Endothelial cell of umbilical vein (primary cell): Measurements from ENCODE around the gene COL21A1. TPM values are rescaled to one million over a fixed set of nuclear protein-coding genes. Genes with fewer than 3 reads are reported as not detected.

Experiments used
- BruUV-seq: library from RNA; stranded (reverse); fragments of 400-500 nt; replicated peaks from 2 replicates; lab custom pipeline; 2021; lab: Mats Ljungman, UMichigan
- CTCF ChIA-PET: fragments of 300-600, 350-600 bp; sonication (Branson Sonifier 250); formaldehyde crosslinking; loops from one replicate; lab custom pipeline; 2021; ENCODE audit warnings: antibody characterized with exemption, inconsistent platforms; lab: Charles Lee
- POLR2A ChIA-PET: fragments of 300-600, 350-600 bp; sonication (Branson Sonifier 250); formaldehyde crosslinking; loops from one replicate; lab custom pipeline; 2021; ENCODE audit warnings: antibody characterized with exemption, inconsistent platforms; lab: Charles Lee
- DNase-seq: peaks from one replicate; pipeline ENCODE4 v3.0.0-alpha.2; 2011; ENCODE audit warnings: low read depth, low spot score
- FAIRE-seq: peaks from 2 replicates; lab custom pipeline; 2011; peaks lifted over from hg19 to GRCh38; lab: Jason Lieb, UNC
- H2AFZ ChIP-seq: 2 replicates; pipeline ENCODE4 v1.6.0; 2012; ENCODE audit warnings: low read depth, low read length, control low read depth, inconsistent platforms
- H3K27ac ChIP-seq: 2 replicates; pipeline ENCODE4 v1.5.1; 2011; ENCODE audit warnings: low read depth, mild to moderate bottlenecking, control low read depth, low read length, moderate library complexity; ENCODE audit not compliant: insufficient read depth
- H3K27me3 ChIP-seq, 2 experiments: 2 replicates each; pipeline versions ENCODE4 v1.6.0 to v1.6.1; 2011; ENCODE audit warnings: low read length in 2 of 2, mixed read lengths in 1 of 2; ENCODE audit not compliant: control insufficient read depth in 2 of 2, insufficient read depth in 2 of 2
- H3K36me3 ChIP-seq, 2 experiments: 2 replicates in 1 of 2; 3 replicates in 1 of 2; pipeline ENCODE4 v1.5.1; 2011; ENCODE audit warnings: low read length in 2 of 2, mild to moderate bottlenecking in 1 of 2, moderate library complexity in 1 of 2; ENCODE audit not compliant: control insufficient read depth in 2 of 2, insufficient read depth in 2 of 2; ENCODE audit errors: extremely low read depth in 1 of 2
- H3K4me1 ChIP-seq: 3 replicates; pipeline ENCODE4 v1.5.1; 2011; ENCODE audit warnings: mild to moderate bottlenecking, low read length; ENCODE audit not compliant: control insufficient read depth, insufficient read depth; ENCODE audit errors: extremely low read depth
- H3K4me2 ChIP-seq: 2 replicates; pipeline ENCODE4 v1.6.1; 2011; ENCODE audit warnings: low read length, control low read depth, mixed read lengths; ENCODE audit not compliant: insufficient read depth
- H3K4me3 ChIP-seq, 3 experiments: fragments of 200-600 bp in 1 of 3; sonication (generic), shearing (Covaris generic) in 1 of 3; replicated peaks in 1 of 3; 2 replicates each; pipeline ENCODE4 v1.5.1; 2011 to 2016; ENCODE audit warnings: control low read depth in 3 of 3, low read length in 3 of 3, mild to moderate bottlenecking in 2 of 3, inconsistent platforms in 1 of 3, low read depth in 1 of 3, moderate library complexity in 1 of 3; ENCODE audit not compliant: insufficient read depth in 1 of 3
- H3K79me2 ChIP-seq: 2 replicates; pipeline ENCODE4 v1.6.0; 2012; ENCODE audit warnings: low read length, inconsistent platforms; ENCODE audit not compliant: control insufficient read depth, insufficient read depth
- H3K9ac ChIP-seq: replicated peaks from 2 replicates; pipeline ENCODE3; 2011; ENCODE audit warnings: low read length, control low read depth; ENCODE audit not compliant: insufficient read depth; ENCODE audit errors: extremely low read depth
- H3K9me1 ChIP-seq: replicated peaks from 3 replicates; pipeline ENCODE4 v1.6.0; 2011; ENCODE audit warnings: mild to moderate bottlenecking, low read length; ENCODE audit not compliant: control insufficient read depth, insufficient read depth; ENCODE audit errors: extremely low read depth
- H3K9me3 ChIP-seq: replicated peaks from 2 replicates; pipeline ENCODE4 v1.5.1; 2012; ENCODE audit warnings: low read length, inconsistent platforms; ENCODE audit not compliant: control insufficient read depth, insufficient read depth
- H4K20me1 ChIP-seq: replicated peaks from 2 replicates; pipeline ENCODE3; 2011; ENCODE audit warnings: mild to moderate bottlenecking, low read length; ENCODE audit not compliant: control insufficient read depth, insufficient read depth; ENCODE audit errors: extremely low read depth
- FOS ChIP-seq: IDR thresholded peaks from 2 replicates; pipeline ENCODE4 v1.6.1; 2011; ENCODE audit warnings: mild to moderate bottlenecking, low read length, moderate library complexity, borderline replicate concordance; ENCODE audit not compliant: insufficient read depth
- GATA2 ChIP-seq: IDR thresholded peaks from 2 replicates; pipeline ENCODE4 v1.7.0; 2011; ENCODE audit warnings: low read depth, mild to moderate bottlenecking, moderate library complexity, mixed read lengths, low read length; ENCODE audit not compliant: insufficient read length, insufficient read depth
- JUN ChIP-seq: IDR thresholded peaks from 2 replicates; pipeline ENCODE4 v1.6.1; 2011; ENCODE audit warnings: borderline replicate concordance, low read depth; ENCODE audit not compliant: insufficient read length, insufficient read depth
- MYC ChIP-seq: IDR thresholded peaks from one replicate; pipeline ENCODE4 v1.6.1; 2011; ENCODE audit warnings: mild to moderate bottlenecking, low read depth, low read length
- POLR2A ChIP-seq: IDR thresholded peaks from 2 replicates; pipeline ENCODE4 v1.6.1; 2012; ENCODE audit warnings: low read depth, mild to moderate bottlenecking, control low read depth, low read length
- POLR2AphosphoS5 ChIP-seq: IDR thresholded peaks from 2 replicates; pipeline ENCODE4 v1.6.1; 2012; ENCODE audit warnings: low read depth, mild to moderate bottlenecking, control low read depth, low read length, moderate library complexity; ENCODE audit not compliant: insufficient read depth
- dilution Hi-C: fragments of 300-500 bp; cut with MboI; formaldehyde crosslinking; loops from one replicate; pipeline ENCODE4 v1.15.0; 2019; ENCODE audit warnings: low sequenced_read_pairs; ENCODE audit not compliant: extremely low pct_ligation_motif_present
- intact Hi-C: fragments of 100-400 bp; cut with micrococcal nuclease; formaldehyde crosslinking; loops from one replicate; pipeline ENCODE4 v1.10.0; 2022
- polyA plus RNA-seq, 4 experiments: library from polyadenylated mRNA; depleted of rRNA in 3 of 4; stranded (reverse) in 3 of 4; unstranded in 1 of 4; fragments of >200 nt; gene quantifications; 2 replicates each; pipeline versions ENCODE4 v1.2.1 to v1.2.3, GENCODE V29; 2011 to 2012; ENCODE audit warnings: missing spikeins in 1 of 4
- total RNA-seq: library from RNA; stranded (reverse); gene quantifications from 2 replicates; pipeline ENCODE4 v1.2.3, GENCODE V29; 2021
- TF ChIP-seq, protein P1 (sequence below), 2 donors: IDR thresholded peaks; 1 replicate in 1 of 2; 2 replicates in 1 of 2; pipeline ENCODE4 v1.5.1; 2011; ENCODE audit warnings: low read length in 2 of 2, mild to moderate bottlenecking in 2 of 2, moderate library complexity in 2 of 2, control low read depth in 1 of 2, inconsistent platforms in 1 of 2, low read depth in 1 of 2; ENCODE audit not compliant: insufficient read depth in 1 of 2; ENCODE audit errors: extremely low read depth in 1 of 2

COL21A1 gene
- total and polyA plus RNA-seq, 2 donors (not counting 3 experiments of a cell fraction or from before 2014, with no cell fraction given) = 0.22 to 1.4 TPM

DNA sequence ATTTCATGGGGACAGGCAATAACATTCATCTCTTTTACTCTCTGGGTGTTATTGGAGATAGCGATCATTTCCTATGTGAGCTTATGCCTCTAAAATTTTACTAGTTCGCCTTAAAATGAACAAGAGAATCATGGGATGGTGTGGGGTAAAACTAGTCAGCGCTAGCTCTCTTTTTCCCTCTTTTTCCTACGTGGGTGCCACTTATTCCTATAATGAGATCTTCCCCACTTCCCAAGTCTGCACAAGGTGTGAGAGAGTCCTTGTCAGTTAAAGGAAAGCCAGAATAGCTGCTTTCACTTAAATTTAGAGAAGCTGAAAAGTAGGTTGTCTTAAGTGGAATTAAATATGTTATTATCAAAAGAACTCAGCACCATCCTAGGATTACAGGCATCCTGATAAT lies 198.8 kb downstream of the COL21A1 start:
- dilution Hi-C loops (no loop called here), intact Hi-C loops (loop anchor here (5.0 kb wide), 1 partner anchor 199 kb away; the partner anchor contains the start of gene COL21A1)
- POLR2A ChIA-PET = interaction anchor here (0.6 kb wide), 1 partner anchor 57 kb away, joined by 3 read pairs; no protein-coding TSS in a partner anchor
- Histone ChIP-seq H3K4me1 (peaks cover 35% of the 10 kb centered on the region), H3K27ac (peak overlapping the region; percentile 41), H3K4me2 (no peak overlapping the region), H3K27me3 (no peaks in the 10 kb centered on the region), H3K9me3 (no peaks in the 10 kb centered on the region), H2AFZ (peak overlapping the region; percentile 20), H3K79me2 (no peaks in the 10 kb centered on the region), H3K36me3 (no peaks in the 10 kb centered on the region), H4K20me1 (no peaks in the 10 kb centered on the region), H3K9me1 (no peaks in the 10 kb centered on the region), H3K4me3 (no peak overlapping the region), H3K9ac (no peak overlapping the region)
- FAIRE-seq = no peak
- DNase-seq = no peak
- no TSS peak for BruUV-seq
- CTCF ChIA-PET = interaction anchor here (0.7 to 1.6 kb wide), 7 partner anchors 10 to 243 kb away, joined by 3 to 8 read pairs (median 4); no protein-coding TSS in a partner anchor
- TF ChIP-seq POLR2AphosphoS5 (no peak), GATA2 (peak; percentile 6)

DNA sequence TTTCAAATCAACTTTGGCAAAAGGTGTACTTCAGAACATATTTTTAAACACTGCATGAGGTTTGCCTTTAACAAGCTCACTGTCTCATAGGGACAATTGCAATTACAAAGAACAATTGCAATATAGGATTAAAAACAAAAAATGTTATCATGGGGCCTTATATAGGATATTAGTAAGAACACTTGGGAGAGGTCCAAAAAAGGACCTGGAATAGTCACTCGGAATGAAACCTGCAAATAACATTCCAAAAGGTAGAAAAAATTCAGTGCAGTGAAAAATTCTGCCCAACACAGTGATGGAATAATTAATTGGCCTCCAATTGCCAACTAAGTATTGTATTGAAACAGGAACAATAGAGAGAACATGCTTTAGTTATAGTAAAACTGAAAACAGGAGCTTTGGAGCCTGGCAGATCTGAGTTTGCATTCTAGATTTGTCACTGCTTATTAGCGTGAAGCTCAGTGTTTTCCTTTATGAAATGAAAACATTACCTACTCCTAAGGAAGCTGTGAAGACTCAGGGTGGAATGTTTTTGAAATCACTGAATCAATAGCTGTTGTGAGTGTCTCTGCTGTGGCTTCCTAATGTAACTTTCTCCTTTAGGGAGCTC lies 199.3 kb downstream of the COL21A1 start:
- DNase-seq (peak; percentile 71), FAIRE-seq (peak; percentile 75)
- Histone ChIP-seq H3K9me3 (no peaks in the 10 kb centered on the region), H4K20me1 (no peaks in the 10 kb centered on the region), H3K9ac (peak overlapping the region; percentile 34), H2AFZ (peak overlapping the region; percentile 80), H3K27me3 (no peaks in the 10 kb centered on the region), H3K4me2 (peak overlapping the region; percentile 61), H3K27ac (peak overlapping the region; percentile 63), H3K36me3 (no peaks in the 10 kb centered on the region), H3K9me1 (no peaks in the 10 kb centered on the region), H3K4me3 (no peak overlapping the region), H3K79me2 (no peaks in the 10 kb centered on the region), H3K4me1 (peaks cover 39% of the 10 kb centered on the region)
- BruUV-seq = no TSS peak
- ChIA-PET CTCF (interaction anchor here (0.7 to 1.6 kb wide), 7 partner anchors 11 to 244 kb away, joined by 3 to 8 read pairs (median 4); no protein-coding TSS in a partner anchor), POLR2A (interaction anchor here (0.6 kb wide), 1 partner anchor 56 kb away, joined by 3 read pairs; no protein-coding TSS in a partner anchor)
- intact Hi-C loops (loop anchor here (2.0 to 5.0 kb wide), 2 partner anchors 199 to 249 kb away; partner anchors contain the start of gene COL21A1), dilution Hi-C loops (no loop called here)
- no peak for TF ChIP-seq FOS
- TF ChIP-seq, protein P1, sequence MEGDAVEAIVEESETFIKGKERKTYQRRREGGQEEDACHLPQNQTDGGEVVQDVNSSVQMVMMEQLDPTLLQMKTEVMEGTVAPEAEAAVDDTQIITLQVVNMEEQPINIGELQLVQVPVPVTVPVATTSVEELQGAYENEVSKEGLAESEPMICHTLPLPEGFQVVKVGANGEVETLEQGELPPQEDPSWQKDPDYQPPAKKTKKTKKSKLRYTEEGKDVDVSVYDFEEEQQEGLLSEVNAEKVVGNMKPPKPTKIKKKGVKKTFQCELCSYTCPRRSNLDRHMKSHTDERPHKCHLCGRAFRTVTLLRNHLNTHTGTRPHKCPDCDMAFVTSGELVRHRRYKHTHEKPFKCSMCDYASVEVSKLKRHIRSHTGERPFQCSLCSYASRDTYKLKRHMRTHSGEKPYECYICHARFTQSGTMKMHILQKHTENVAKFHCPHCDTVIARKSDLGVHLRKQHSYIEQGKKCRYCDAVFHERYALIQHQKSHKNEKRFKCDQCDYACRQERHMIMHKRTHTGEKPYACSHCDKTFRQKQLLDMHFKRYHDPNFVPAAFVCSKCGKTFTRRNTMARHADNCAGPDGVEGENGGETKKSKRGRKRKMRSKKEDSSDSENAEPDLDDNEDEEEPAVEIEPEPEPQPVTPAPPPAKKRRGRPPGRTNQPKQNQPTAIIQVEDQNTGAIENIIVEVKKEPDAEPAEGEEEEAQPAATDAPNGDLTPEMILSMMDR (IDR thresholded peaks at IDR 0.05; ENCODE audit: extremely low read depth in 1 of 2, insufficient read depth in 1 of 2, low read depth in 1 of 2, low read length in 2 of 2) = no peak
- no peak for TF ChIP-seq MYC
- no peak for TF ChIP-seq JUN
- TF ChIP-seq POLR2A = no peak
- TF ChIP-seq GATA2 = peak; percentile 15
